Brain microvascular endothelial cell (primary cell): ENCODE results near the gene AURKAIP1.
A peak's percentile ranks its signal among the peaks of the same experiment; 100 is the strongest.

ENCODE experiments used
- DNase-seq: peaks from one replicate; pipeline ENCODE4 v3.0.0-alpha.2; 2020
- H3K27ac ChIP-seq: fragments of 250-450 bp; sonication (Bioruptor Pico); 2 replicates; pipeline ENCODE4 v1.5.1; 2020; ENCODE audit warnings: mild to moderate bottlenecking, moderate library complexity
- H3K27me3 ChIP-seq: fragments of 250-450 bp; sonication (Bioruptor Pico); replicated peaks from 2 replicates; pipeline ENCODE4 v1.5.1; 2020; ENCODE audit warnings: mild to moderate bottlenecking
- H3K36me3 ChIP-seq: fragments of 250-450 bp; sonication (Bioruptor Pico); replicated peaks from 2 replicates; pipeline ENCODE4 v1.5.1; 2020; ENCODE audit warnings: mild to moderate bottlenecking
- H3K4me3 ChIP-seq: 2 replicates; pipeline ENCODE4 v1.5.1; 2011; ENCODE audit warnings: low read depth, mild to moderate bottlenecking, control low read depth, low read length, moderate library complexity
- in situ Hi-C: cut with HindIII; loops from 2 replicates; pipeline ENCODE4 v1.10.0; 2017; ENCODE audit warnings: low sequenced_read_pairs, low pct_ligation_motif_present
- TF ChIP-seq, protein P1 (sequence below): IDR thresholded peaks from 2 replicates; pipeline ENCODE4 v1.5.1; 2011; ENCODE audit warnings: low read depth, mild to moderate bottlenecking, moderate library complexity, low read length, control low read depth, inconsistent platforms; ENCODE audit errors: missing control alignments

The AURKAIP1 gene

DNA sequence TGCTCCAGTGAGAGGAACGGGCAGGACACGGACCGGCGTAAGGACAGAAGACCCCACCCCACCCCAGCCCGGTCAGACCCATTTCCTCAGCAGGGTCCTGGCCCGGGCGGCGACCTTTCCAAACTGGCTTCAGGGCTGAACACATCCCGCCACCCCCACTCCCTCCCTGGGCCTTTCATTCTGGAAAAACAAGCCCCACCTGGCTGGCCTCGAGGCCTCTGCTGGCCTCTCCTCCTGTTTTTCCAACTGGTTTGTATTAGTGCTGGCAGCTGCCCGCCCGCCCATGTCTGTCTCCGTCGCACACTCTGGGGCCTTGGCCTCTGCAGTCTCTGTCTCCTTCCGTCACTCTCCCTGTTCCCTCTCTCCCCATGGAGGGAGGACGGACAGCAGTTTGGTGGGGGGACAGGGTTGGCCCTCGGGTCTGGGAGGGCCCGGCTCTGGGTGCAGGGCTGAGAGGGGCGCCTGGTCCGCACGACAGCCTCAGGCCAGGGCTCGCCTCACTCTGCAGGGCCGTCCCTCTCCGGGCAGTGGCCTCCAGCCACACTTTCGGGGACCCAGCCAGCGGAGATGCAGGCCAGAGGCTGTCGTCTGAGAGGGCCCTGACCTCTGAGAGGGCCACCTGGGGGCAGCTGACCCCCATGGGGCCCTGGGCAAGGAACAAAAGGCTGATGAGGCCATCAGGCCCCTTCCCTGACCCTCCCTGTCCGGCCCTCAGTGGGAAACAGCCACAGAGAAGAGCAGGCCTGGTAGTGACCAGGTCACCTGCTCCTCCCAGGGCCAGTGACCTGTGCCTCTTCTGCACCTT lies 15.1 kb downstream of the AURKAIP1 start:
- Histone ChIP-seq H3K36me3 (peaks cover under 1% of the 10 kb centered on the region), H3K27ac (peak overlapping the region; percentile 37), H3K4me3 (peak overlapping the region; percentile 15), H3K27me3 (no peaks in the 10 kb centered on the region)
- DNase-seq = no peak
- TF ChIP-seq, protein P1, sequence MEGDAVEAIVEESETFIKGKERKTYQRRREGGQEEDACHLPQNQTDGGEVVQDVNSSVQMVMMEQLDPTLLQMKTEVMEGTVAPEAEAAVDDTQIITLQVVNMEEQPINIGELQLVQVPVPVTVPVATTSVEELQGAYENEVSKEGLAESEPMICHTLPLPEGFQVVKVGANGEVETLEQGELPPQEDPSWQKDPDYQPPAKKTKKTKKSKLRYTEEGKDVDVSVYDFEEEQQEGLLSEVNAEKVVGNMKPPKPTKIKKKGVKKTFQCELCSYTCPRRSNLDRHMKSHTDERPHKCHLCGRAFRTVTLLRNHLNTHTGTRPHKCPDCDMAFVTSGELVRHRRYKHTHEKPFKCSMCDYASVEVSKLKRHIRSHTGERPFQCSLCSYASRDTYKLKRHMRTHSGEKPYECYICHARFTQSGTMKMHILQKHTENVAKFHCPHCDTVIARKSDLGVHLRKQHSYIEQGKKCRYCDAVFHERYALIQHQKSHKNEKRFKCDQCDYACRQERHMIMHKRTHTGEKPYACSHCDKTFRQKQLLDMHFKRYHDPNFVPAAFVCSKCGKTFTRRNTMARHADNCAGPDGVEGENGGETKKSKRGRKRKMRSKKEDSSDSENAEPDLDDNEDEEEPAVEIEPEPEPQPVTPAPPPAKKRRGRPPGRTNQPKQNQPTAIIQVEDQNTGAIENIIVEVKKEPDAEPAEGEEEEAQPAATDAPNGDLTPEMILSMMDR = no peak
- in situ Hi-C loops = no loop called here

DNA sequence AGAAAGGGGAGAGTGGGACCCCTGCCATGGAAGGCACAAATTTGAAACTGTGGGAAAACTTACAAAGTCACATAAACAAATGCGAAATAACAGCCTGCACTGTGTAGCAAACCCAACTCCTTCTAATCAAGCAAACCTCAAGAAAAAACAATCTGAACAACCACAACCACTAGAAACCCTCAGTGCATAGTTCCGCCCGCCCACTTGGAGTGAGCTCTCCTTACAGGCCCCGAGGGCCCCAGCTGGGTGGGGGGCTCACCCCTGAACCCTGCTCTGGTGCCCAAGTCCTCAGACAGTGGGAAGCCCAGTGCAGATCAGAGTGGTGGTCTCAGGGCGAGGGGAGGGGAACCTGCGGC lies 15.7 kb downstream of the AURKAIP1 start:
- peak overlapping the region; percentile 72 for H3K4me3 ChIP-seq
- TF ChIP-seq, protein P1 = no peak
- no peaks in the 10 kb centered on the region for H3K27me3 ChIP-seq
- in situ Hi-C loops = no loop called here
- H3K27ac ChIP-seq = peak overlapping the region; percentile 37
- H3K36me3 ChIP-seq = peaks cover 6% of the 10 kb centered on the region
- DNase-seq = peak; percentile 52

DNA sequence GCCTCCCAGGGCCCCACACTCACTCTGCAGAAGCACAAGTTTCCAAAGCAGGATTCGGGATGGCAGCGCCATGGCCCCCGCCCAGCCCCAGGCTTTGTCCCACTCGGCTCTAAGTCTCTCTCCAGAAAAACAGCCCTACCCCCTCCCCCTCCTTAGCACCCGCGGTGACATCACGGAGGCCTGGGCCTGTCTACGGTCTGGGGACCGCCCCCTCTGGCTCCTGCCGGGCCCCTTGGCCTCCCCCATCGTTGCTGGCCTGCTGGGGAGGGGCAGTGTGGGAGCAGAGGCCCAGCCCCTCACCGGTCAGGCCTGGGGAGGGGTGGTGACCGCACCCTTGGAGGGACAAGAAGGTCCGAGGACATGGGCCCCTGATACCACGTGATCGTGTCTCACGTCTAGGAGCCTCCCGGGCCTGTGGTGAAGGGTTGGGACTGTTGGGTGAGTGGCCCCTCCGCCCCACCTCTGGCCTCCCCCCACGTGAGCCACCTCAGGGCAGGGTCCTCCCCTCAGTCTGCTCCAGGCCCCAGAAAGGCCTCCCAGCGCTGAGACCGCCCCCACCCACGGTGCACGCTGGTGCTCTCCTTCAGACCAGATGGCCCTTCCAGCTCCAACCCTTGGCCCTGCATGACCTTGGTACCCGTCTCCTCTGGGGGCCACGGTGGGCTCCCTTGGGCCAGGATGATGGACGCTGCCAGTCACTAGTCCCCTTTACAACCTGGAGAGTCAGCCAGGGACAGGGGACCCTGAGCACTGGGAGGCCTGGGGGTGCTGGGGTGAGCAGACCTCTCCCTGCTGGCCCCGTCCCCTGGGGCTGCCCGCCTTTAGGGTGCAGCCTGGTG lies 16.4 kb downstream of the AURKAIP1 start, which contains the start of gene MXRA8:
Gene MXRA8, minus strand, starts transcription at position 123 of the 839 bp plus-strand sequence. Its CDS starts 51 bp downstream, at position 72.
- Histone ChIP-seq H3K36me3 (peaks cover 8% of the 10 kb centered on the region), H3K4me3 (peak within 1 kb of the TSS; percentile 72), H3K27ac (peak within 1 kb of the TSS; percentile 37), H3K27me3 (no peaks in the 10 kb centered on the region)
- DNase-seq = peak; percentile 44
- TF ChIP-seq, protein P1 = no peak
- in situ Hi-C loops = no loop called here

DNA sequence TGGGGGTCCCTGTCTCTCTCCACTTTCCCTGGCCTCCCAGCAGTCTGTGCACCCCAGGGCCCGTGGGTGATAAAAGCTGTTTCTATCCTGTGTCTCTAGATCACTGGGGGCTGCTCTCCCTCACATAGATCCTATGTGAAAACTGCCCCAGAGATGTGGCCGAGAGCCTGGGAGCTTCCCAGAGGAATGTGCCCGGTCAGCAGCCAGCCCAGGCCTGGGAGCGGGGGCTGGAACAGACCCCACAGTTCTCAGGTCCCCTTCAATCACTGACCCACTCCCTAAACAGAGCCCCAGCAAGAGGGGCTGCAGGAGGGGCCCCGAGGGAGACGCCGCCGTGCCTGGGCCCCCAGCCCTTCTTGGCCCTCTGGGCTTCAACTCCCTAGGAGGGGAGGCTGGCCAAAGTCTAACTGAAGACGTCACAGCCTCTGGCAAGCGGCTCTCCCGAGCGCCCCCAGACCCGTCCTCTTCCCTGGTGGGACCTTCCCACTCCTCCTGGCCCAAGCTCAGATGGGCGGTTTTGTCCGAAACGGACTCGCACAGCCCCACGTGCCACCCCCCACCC lies 17.1 kb downstream of the AURKAIP1 start:
- Histone ChIP-seq H3K27me3 (no peaks in the 10 kb centered on the region), H3K4me3 (peak overlapping the region; percentile 72), H3K27ac (peak overlapping the region; percentile 37), H3K36me3 (peaks cover 8% of the 10 kb centered on the region)
- TF ChIP-seq, protein P1 = no peak
- no peak for DNase-seq
- in situ Hi-C loops = no loop called here

DNA sequence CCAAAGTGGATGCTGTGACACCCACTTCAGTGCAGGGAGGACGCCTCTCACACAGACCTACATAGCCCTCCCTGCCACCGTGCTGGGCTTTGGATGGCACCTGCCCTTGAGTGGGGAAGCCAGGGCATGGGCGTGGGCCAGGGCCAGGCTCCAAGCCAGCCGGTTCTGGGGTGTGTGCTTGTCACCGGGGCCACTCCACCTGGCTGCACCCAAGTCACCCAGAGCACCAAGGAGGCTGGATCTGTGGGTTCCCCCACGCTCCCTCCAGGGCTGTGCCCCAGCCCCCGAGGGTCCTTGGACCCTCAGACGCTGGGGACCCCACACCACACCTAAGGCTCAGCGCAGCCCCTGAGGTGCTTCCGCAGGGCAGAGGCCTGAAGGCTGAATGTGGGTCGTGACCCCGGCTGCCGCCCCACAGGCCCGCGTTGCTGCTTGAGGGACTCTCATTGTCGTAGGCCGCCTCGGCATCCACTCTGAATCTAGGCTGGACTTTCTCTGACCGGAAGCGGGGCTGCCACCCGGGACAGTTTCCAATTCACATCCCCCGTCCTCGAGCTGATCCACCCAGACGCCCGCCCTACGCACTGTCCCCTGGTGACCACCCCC lies 18.1 kb downstream of the AURKAIP1 start:
- Histone ChIP-seq H3K27ac (no peak overlapping the region), H3K36me3 (peaks cover 8% of the 10 kb centered on the region), H3K4me3 (peak overlapping the region; percentile 72), H3K27me3 (no peaks in the 10 kb centered on the region)
- TF ChIP-seq, protein P1 = no peak
- DNase-seq = no peak
- in situ Hi-C loops = no loop called here
